ENCODE results near the gene LEPR.
"Not testable (repeated sequence)": the region's sequence is repeated elsewhere in the genome, so short reads cannot be mapped to it uniquely, and the experiment has no call there.

Gene LEPR

DNA sequence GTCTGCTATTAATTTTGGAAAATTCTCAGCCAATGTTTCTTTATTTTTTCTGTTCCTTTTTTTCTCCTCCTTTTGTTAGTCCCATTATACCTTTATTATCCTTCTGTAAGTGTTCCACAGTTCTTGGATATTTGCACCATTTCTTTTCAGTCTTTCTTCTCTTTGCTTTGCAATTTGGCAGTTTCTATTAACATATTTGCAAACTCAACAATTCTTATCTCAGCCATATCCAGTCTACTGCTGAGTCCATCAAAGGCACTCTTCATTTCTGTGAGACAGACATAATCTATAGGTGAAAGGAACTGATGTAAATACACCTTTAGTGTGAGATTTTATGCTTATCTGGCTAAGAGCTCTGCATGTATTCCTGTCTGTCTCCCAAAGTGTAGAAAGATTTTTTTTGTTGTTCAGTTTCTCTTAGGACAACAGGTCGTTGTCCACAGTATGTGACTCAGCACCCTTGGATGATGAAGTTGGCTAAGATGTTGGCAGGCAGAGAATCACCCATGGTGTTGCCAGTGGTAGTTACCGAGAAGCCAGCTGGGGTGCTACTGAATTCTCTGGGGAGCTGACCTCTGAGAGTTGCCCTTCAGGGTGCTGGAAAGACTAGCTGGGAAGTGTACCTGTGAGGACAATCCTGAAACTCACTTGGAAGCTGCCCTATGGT is 38.4 kb downstream of the LEPR start:
- intact Hi-C loops (cut with DNase I; ENCODE audit: low total_unique reads): no loop called here
- no peaks in the 10 kb centered on the region for H3K9me3 ChIP-seq
- TF ChIP-seq, protein P1, sequence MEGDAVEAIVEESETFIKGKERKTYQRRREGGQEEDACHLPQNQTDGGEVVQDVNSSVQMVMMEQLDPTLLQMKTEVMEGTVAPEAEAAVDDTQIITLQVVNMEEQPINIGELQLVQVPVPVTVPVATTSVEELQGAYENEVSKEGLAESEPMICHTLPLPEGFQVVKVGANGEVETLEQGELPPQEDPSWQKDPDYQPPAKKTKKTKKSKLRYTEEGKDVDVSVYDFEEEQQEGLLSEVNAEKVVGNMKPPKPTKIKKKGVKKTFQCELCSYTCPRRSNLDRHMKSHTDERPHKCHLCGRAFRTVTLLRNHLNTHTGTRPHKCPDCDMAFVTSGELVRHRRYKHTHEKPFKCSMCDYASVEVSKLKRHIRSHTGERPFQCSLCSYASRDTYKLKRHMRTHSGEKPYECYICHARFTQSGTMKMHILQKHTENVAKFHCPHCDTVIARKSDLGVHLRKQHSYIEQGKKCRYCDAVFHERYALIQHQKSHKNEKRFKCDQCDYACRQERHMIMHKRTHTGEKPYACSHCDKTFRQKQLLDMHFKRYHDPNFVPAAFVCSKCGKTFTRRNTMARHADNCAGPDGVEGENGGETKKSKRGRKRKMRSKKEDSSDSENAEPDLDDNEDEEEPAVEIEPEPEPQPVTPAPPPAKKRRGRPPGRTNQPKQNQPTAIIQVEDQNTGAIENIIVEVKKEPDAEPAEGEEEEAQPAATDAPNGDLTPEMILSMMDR (IDR thresholded peaks at IDR 0.05): no peak
- no peak overlapping the region for H3K27ac ChIP-seq
- H3K4me1 ChIP-seq: no peaks in the 10 kb centered on the region
- H3K36me3 ChIP-seq: no peaks in the 10 kb centered on the region
- no peaks in the 10 kb centered on the region for H3K27me3 ChIP-seq
- H3K4me3 ChIP-seq: no peak overlapping the region
- DNase-seq: no peak

DNA sequence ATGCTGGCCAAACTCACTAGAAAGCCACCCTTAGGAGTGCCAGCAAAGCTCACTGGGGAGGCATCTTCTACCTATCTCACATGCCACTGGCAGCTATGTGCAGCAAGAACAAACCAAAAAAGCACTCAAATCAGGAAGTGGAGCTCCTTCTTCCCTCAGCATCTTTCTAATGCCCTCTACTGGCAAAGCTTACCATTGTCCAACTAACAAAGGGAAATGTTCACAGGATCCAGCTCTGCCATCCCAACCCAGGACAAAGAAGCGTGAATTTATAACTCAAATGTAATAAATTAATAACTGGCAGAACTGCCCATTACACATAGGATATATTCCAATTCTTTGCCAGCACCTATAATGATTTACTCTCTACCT is 38.9 kb downstream of the LEPR start:
- Histone ChIP-seq H3K36me3 (no peaks in the 10 kb centered on the region), H3K4me3 (no peak overlapping the region), H3K9me3 (no peaks in the 10 kb centered on the region), H3K4me1 (no peaks in the 10 kb centered on the region), H3K27me3 (no peaks in the 10 kb centered on the region), H3K27ac (no peak overlapping the region)
- TF ChIP-seq, protein P1 (IDR thresholded peaks at IDR 0.05): peak in 1 of 2 experiments; percentile 21
- DNase-seq: no peak
- intact Hi-C loops (cut with DNase I; ENCODE audit: low total_unique reads): no loop called here

DNA sequence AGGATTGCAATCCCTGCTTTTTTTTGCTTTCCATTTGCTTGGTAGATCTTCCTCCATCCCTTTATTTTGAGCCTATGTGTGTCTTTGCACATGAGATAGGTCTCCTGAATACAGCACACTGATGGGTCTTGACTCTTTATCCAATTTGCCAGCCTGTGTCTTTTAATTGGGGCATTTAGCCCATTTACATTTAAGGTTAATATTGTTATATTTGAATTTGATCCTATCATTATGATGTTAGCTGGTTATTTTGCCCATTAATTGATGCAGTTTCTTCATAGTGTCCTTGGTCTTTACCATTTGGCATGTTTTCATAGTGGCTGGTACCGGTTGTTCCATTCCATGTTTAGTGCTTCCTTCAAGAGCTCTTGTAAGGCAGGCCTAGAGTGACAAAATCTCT is 45.4 kb downstream of the LEPR start:
- H3K4me3 ChIP-seq; H3K36me3 ChIP-seq; intact Hi-C loops (cut with DNase I; ENCODE audit: low total_unique reads); H3K4me1 ChIP-seq; H3K9me3 ChIP-seq; DNase-seq; H3K27ac ChIP-seq; H3K27me3 ChIP-seq: not testable (repeated sequence)

DNA sequence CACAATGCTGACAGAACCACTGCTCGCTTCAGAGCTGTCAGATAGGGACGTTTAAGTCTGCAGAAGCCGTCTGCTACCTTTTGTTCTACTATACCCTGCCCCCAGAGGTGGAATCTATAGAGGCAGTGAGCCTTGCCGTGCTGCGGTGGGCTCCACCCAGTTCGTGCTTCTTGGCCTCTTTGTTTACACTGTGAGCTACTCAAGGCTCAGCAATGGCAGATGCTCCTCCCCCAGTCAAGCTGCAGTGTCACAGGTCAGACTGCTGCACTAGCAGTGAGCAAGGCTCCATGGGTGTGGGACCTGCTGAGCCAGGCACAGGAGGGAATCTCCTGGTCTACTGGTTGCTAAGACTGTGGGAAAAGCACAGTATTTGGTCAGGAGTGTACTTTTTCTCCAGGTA is 47.1 kb downstream of the LEPR start:
- Histone ChIP-seq H3K27ac (no peak overlapping the region), H3K36me3 (no peaks in the 10 kb centered on the region), H3K27me3 (no peaks in the 10 kb centered on the region), H3K4me3 (no peak overlapping the region), H3K9me3 (no peaks in the 10 kb centered on the region), H3K4me1 (peaks cover 0 to 3% (median 0%) of the 10 kb centered on the region in 4 donors)
- intact Hi-C loops (cut with DNase I; ENCODE audit: low total_unique reads): no loop called here
- TF ChIP-seq, protein P1 (IDR thresholded peaks at IDR 0.05): no peak
- DNase-seq: no peak

DNA sequence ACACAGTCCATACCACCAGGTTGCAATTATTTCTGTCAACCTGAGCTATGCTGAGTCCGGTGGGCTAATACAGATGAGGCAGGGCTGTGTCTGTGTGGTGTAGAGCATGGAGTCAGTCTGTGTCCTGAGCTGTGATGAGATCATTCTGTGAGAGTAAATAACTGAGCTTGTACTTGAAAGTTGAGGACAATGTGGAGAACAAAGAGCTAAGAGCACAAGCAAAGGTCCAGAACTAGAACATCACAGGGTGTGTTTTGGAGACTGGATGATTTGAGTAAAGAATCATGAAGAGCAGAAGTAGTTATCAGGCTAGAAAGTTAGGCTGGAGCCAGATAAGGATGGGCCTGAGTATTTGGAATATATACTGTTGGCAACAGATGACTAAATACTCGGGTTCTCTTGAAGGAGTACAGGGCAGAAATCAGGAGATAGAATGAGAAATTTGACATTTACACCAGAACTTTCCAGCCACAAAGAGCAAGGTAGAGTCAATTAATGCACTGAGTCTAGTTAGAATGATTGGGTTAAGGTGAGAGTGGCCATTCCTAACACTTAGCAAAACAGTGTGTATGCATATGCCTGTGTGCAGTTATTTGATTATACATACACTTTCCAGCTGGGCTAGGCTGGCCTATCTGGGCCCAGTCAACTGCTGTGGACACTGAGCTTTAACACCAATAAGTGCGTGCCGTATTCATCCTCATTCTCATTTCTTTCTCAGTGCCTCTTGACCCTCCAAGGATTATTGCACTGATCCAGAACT is 48.8 kb downstream of the LEPR start:
- Histone ChIP-seq H3K4me3 (no peak overlapping the region), H3K27ac (no peak overlapping the region), H3K4me1 (peaks cover 0 to 3% (median 0%) of the 10 kb centered on the region in 4 donors), H3K27me3 (no peaks in the 10 kb centered on the region), H3K9me3 (no peaks in the 10 kb centered on the region), H3K36me3 (no peaks in the 10 kb centered on the region)
- DNase-seq: no peak
- intact Hi-C loops (cut with DNase I; ENCODE audit: low total_unique reads): no loop called here
- TF ChIP-seq, protein P1 (IDR thresholded peaks at IDR 0.05): no peak

DNA sequence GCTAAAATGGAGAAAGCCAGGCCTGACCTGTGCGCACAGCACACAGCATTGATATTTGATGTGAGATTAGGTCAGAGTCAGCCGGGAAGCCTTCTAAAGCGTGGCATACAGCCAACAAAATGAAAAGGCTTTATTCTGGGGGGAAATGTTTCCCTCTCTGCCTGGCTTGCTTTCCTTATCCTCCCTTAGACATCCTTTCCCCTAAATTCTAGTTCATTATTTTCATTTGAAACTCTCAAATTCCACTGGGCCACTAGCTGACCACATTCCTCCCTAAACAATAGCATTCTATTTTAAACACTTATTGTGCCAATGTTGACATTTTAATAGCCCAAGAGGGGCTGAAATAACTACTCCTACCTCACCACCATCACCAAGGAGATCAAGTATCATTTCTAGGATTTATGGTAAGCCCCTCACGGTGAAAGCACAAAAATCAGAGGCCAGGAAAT is 49.4 kb downstream of the LEPR start:
- Histone ChIP-seq H3K4me3 (no peak overlapping the region), H3K27me3 (no peaks in the 10 kb centered on the region), H3K27ac (no peak overlapping the region), H3K36me3 (no peaks in the 10 kb centered on the region), H3K4me1 (peaks cover 0 to 3% (median 0%) of the 10 kb centered on the region in 4 donors), H3K9me3 (no peaks in the 10 kb centered on the region)
- TF ChIP-seq, protein P1 (IDR thresholded peaks at IDR 0.05): no peak
- no peak for DNase-seq
- intact Hi-C loops (cut with DNase I; ENCODE audit: low total_unique reads): no loop called here
